Left hindlimb (tissue), 1 donor: ENCODE measurements around the gene EPGN.
"Not testable (repeated sequence)": the region's sequence is repeated elsewhere in the genome, so short reads cannot be mapped to it uniquely, and the experiment has no call there.

Source experiments
- DNase-seq: peaks from one replicate; pipeline ENCODE4 v3.0.0-alpha.2; 2018

Gene EPGN

GRCh38 chr4:74311696-74312313 is 3.5 kb downstream of the EPGN start:
- no peak for DNase-seq

DNA sequence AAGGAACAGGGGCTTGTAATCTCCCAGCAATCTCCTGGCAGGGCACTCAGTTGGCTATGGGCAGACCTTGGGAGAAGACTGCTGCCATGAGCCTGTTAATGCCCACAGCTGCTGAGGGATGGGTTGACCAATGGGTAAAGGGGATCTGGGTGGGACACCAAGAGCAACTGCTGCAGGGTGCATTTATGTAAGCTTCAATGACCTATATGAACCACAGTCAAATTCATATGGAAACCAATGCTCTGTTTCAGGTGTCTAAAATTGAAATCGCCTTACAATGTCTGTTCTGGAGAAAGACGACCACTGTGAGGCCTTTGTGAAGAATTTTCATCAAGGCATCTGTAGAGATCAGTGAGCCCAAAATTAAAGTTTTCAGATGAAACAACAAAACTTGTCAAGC is 6.1 kb downstream of the EPGN start:
- DNase-seq: no peak

GRCh38 chr4:74314944-74315343 is 6.7 kb downstream of the EPGN start:
- DNase-seq: no peak

DNA sequence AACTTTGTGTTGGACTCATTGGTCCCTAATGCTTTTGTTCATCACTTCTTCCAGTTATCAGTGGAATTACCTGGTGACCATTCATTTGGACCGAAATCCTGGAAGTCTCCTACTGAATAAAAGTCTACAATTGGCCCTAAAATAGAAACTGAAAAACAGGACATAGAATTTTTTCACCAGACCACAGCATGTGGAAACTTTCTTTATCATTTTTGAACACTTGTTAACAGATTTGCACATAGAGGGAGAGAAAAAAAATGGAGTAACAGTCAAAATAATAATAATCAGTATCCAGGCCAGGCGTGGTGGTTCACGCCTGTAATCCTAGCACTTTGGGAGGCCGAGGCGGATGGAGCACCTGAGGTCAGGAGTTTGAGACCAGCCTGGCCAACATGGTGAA is 7.1 kb downstream of the EPGN start:
- DNase-seq: no peak

- no peak for DNase-seq
These were observed 8.1 kb downstream of the EPGN start for GRCh38 chr4:74316397-74316796.

GRCh38 chr4:74317616-74318246 is 9.5 kb downstream of the EPGN start:
- no peak for DNase-seq

- no peak for DNase-seq
These were observed 10.0 kb downstream of the EPGN start for GRCh38 chr4:74318276-74318675.

DNA sequence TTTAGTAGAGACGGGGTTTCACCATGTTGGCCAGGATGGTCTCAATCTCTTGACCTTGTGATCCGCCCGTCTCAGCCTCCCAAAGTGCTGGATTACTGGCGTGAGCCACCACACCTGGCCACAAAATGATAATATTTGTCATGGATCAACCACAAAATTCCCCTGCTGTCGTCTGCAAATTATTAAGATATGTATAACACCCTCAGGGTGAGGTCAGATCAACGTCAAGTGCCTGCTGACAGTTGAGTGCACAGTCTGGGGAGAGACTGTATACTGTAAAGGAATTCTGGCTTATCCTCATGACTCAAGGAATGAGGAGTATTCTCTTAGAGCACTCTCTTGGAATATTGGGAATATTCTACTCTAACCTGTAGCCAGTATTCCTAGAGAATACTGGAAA is 11.2 kb downstream of the EPGN start:
- DNase-seq: no peak

GRCh38 chr4:74320559-74321118 is 12.4 kb downstream of the EPGN start:
- DNase-seq: no peak

DNA sequence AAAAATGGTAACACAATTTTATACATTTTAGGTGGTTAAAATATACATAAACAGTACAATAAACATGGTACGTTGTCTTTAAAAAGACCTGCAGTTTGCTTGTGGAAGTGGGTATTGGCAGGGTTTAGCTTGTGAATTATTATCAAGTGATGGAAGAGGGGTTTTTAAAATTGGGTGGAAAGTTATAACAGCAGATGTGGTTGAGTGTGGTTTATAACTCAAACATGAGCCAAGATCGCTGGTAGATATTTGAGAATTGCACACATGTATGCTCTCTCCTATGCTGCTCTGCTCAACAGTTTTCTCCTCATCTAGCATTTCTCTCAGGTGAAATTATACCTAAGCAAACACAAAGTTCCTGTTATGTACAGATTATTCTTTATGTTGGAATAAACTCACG is 14.0 kb downstream of the EPGN start:
- DNase-seq: no peak

DNA sequence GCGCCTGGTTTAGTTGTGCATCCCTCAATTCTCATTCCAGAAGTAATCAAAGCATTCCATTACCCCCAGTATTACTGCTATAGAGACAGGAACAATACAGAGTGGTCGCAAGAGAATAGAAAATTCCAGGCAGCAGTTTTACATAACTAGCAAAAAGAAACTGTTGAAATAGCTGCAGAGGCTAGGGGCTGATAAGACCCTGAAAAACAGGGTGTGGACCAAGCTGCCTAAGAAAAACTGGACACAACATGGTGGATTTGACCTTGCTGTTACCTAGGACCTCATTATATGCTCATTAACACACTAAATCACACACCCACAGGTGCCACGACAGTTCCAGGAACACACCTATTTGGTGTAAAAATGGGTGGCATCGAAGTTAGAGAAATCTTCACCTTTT is 15.4 kb downstream of the EPGN start:
- no peak for DNase-seq

- DNase-seq: no peak
These were observed 16.0 kb downstream of the EPGN start for GRCh38 chr4:74324262-74324661.

DNA sequence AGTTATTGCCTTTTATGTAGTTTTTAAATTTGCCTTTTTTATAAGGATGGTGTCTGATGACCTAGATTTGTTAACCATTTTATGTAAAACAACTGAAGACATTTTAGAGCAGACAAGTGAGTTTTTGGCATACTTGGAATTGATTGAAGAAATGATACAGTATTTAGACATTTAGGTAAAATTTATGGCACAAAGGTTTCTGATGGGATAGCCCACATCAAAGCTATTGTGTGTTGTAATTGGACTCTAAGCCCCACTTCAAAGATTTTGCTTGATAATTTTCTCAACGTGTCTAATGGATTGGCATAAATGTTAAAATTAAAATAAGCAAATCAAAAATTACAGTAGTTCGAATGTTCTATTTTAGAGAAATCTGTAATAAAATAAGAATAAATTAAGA is 17.6 kb downstream of the EPGN start:
- no peak for DNase-seq

DNA sequence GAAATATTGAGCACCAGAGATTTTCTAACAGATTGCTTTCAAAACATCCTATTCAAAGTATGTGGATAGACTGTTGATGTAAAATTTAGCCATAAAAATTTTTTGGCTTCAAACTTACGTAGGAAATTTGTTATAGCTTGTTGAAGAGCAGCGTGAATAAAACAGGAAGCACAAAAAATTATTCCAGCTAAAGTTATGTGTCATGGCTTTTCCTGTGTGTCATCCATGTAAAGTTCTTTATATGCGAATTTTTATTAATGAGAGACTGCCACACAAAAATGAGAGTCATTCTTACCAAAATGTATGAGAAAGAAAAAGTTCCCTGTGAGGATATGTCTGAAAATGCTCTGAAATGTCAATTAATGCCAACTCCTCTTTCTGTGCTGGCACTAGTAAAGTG is 19.5 kb downstream of the EPGN start:
- no peak for DNase-seq

DNA sequence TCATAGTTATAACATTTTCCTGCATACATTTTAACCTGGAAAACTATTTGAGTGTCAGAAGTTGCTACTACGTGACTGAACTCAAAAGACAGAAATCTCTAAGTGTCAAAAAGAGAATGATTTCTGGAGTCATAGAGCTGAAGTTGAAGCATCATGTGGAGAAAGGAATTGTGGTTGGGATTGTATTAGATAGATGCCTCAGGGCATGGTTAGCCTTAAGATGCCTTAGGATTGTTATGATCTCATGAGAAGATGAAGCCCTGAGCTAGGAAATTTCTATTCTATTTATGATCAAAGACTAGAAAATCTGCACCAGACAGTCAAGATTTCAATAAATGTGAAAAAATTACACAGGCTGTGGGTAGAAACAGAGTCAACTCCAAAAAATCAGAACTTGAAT is 20.2 kb downstream of the EPGN start:
- no peak for DNase-seq

GRCh38 chr4:74329307-74329706 is 21.0 kb downstream of the EPGN start:
- no peak for DNase-seq

- no peak for DNase-seq
These were observed 22.1 kb downstream of the EPGN start for GRCh38 chr4:74330295-74330750.

GRCh38 chr4:74331252-74331651 is 23.0 kb downstream of the EPGN start:
- no peak for DNase-seq

- no peak for DNase-seq
These were observed 23.7 kb downstream of the EPGN start for GRCh38 chr4:74331944-74332343.

- no peak for DNase-seq
These were observed 26.4 kb downstream of the EPGN start for GRCh38 chr4:74334636-74335035.

DNA sequence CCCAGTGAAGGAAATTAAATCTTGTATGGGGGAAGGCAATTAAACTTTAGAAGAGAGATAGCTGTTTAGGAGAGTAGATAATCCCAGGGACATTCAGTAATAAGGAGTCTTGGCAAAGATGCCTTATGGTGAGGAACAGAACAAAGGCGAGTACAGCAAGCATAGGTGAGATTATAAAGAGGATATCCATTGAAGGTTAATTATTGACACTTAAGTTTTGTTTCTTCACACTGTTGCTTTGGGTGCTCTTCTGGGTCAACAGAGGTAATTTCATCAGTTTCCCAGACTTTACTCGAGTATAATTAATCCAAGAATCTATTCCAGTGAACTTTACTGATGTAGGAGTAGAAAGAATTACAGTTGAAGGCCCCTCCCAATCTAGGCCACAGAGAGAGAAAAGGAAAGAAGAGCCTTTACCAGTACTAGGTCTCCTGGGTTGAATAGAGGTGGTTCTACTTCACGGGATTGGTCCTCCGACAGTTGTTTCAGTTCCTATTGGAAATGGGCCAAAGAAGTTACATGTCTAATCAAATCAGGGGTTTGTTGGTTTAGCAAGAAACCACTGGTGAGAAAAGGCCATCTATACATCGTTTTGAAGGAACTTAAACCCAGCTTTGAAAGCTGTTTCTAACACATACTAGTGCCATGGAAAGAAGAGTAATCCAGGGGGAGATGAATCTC is 27.2 kb downstream of the EPGN start:
- no peak for DNase-seq

- no peak for DNase-seq
These were observed 30.6 kb downstream of the EPGN start for GRCh38 chr4:74338792-74339333.

GRCh38 chr4:74339501-74339900 is 31.2 kb downstream of the EPGN start:
- DNase-seq: no peak

GRCh38 chr4:74340421-74340820 is 32.2 kb downstream of the EPGN start:
- not testable (repeated sequence) for DNase-seq
